Measurements from ENCODE around the gene GOLT1A. TPM values are rescaled to one million over a fixed set of nuclear protein-coding genes. Genes with fewer than 3 reads are reported as not detected.
A peak's percentile ranks its signal among the peaks of the same experiment; 100 is the strongest.

Gene GOLT1A
- polyA plus RNA-seq, 3 donors = not detected

GRCh38 chr1:204154568-204155255, 59.1 kb downstream of the GOLT1A start:
- intact Hi-C loops (cut with micrococcal nuclease) = no loop called here
- Mint-ChIP-seq H3K27ac (no peak overlapping the region), H3K4me1 (peaks cover 10% of the 10 kb centered on the region), H3K27me3 (ENCODE audit: low read depth in 3 of 3) (peaks cover 34 to 46% (median 42%) of the 10 kb centered on the region in 3 donors), H3K4me3 (no peak overlapping the region), H3K36me3 (no peaks in the 10 kb centered on the region), H3K9me3 (peaks cover 0 to 2% (median 0%) of the 10 kb centered on the region in 7 donors)
- H3K36me3 ChIP-seq (replicated peaks in 1 of 2; ENCODE audit: control insufficient read depth in 1 of 2, insufficient read depth in 2 of 2, low read length in 2 of 2) = no peaks in the 10 kb centered on the region
- no peak overlapping the region for H3K27ac ChIP-seq (ENCODE audit: low read depth in 1 of 2, low read length in 2 of 2)
- no peak overlapping the region for H3K4me2 ChIP-seq (replicated peaks; ENCODE audit: extremely low read depth, low read length, poor library complexity, severe bottlenecking)
- no peaks in the 10 kb centered on the region for H4K20me1 ChIP-seq (ENCODE audit: insufficient read depth, low read length)
- H3K4me3 ChIP-seq (replicated peaks in 1 of 3; ENCODE audit: low read depth in 2 of 3, low read length in 3 of 3) = no peak overlapping the region
- no peaks in the 10 kb centered on the region for H3K9me3 ChIP-seq (replicated peaks in 1 of 2; ENCODE audit: control insufficient read depth in 1 of 2, insufficient read depth in 1 of 2, low read length in 2 of 2)
- H3K27me3 ChIP-seq (ENCODE audit: control insufficient read depth in 2 of 2, insufficient read depth in 2 of 2, low read length in 2 of 2) = peaks cover 8 to 35% of the 10 kb centered on the region in 2 donors
- TF ChIP-seq, protein P1, sequence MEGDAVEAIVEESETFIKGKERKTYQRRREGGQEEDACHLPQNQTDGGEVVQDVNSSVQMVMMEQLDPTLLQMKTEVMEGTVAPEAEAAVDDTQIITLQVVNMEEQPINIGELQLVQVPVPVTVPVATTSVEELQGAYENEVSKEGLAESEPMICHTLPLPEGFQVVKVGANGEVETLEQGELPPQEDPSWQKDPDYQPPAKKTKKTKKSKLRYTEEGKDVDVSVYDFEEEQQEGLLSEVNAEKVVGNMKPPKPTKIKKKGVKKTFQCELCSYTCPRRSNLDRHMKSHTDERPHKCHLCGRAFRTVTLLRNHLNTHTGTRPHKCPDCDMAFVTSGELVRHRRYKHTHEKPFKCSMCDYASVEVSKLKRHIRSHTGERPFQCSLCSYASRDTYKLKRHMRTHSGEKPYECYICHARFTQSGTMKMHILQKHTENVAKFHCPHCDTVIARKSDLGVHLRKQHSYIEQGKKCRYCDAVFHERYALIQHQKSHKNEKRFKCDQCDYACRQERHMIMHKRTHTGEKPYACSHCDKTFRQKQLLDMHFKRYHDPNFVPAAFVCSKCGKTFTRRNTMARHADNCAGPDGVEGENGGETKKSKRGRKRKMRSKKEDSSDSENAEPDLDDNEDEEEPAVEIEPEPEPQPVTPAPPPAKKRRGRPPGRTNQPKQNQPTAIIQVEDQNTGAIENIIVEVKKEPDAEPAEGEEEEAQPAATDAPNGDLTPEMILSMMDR (IDR thresholded peaks at IDR 0.05) = no peak
- peaks cover 9 to 18% of the 10 kb centered on the region in 2 donors for H3K4me1 ChIP-seq (ENCODE audit: control insufficient read depth in 1 of 2, insufficient read depth in 2 of 2, low read length in 2 of 2)
- H3K79me2 ChIP-seq (ENCODE audit: insufficient read depth, low read length) = no peaks in the 10 kb centered on the region
- no peak for DNase-seq
- H2AFZ ChIP-seq (ENCODE audit: insufficient read depth, low read depth, low read length, poor library complexity, severe bottlenecking) = no peak overlapping the region
- no peak overlapping the region for H3K9ac ChIP-seq (ENCODE audit: insufficient read depth, low read length, poor library complexity, severe bottlenecking)
- WGBS (ENCODE audit: insufficient coverage) = 96% methylated on average over 12 of the region's 15 CpGs

- Histone ChIP-seq H3K27ac (ENCODE audit: low read depth in 1 of 2, low read length in 2 of 2) (no peak overlapping the region), H3K36me3 (replicated peaks in 1 of 2; ENCODE audit: control insufficient read depth in 1 of 2, insufficient read depth in 2 of 2, low read length in 2 of 2) (no peaks in the 10 kb centered on the region), H3K9ac (ENCODE audit: insufficient read depth, low read length, poor library complexity, severe bottlenecking) (no peak overlapping the region), H3K79me2 (ENCODE audit: insufficient read depth, low read length) (no peaks in the 10 kb centered on the region), H2AFZ (ENCODE audit: insufficient read depth, low read depth, low read length, poor library complexity, severe bottlenecking) (no peak overlapping the region), H4K20me1 (ENCODE audit: insufficient read depth, low read length) (no peaks in the 10 kb centered on the region), H3K4me2 (replicated peaks; ENCODE audit: extremely low read depth, low read length, poor library complexity, severe bottlenecking) (no peak overlapping the region), H3K4me1 (ENCODE audit: control insufficient read depth in 1 of 2, insufficient read depth in 2 of 2, low read length in 2 of 2) (peaks cover 9 to 18% of the 10 kb centered on the region in 2 donors), H3K9me3 (replicated peaks in 1 of 2; ENCODE audit: control insufficient read depth in 1 of 2, insufficient read depth in 1 of 2, low read length in 2 of 2) (no peaks in the 10 kb centered on the region), H3K27me3 (ENCODE audit: control insufficient read depth in 2 of 2, insufficient read depth in 2 of 2, low read length in 2 of 2) (peaks cover 8 to 35% of the 10 kb centered on the region in 2 donors), H3K4me3 (replicated peaks in 1 of 3; ENCODE audit: low read depth in 2 of 3, low read length in 3 of 3) (no peak overlapping the region)
- TF ChIP-seq, protein P1 (IDR thresholded peaks at IDR 0.05) = no peak
- Mint-ChIP-seq H3K4me1 (peaks cover 10% of the 10 kb centered on the region), H3K4me3 (peak overlapping the region in 1 of 2 donors; percentile 64), H3K9me3 (peaks cover 0 to 2% (median 0%) of the 10 kb centered on the region in 7 donors), H3K27ac (no peak overlapping the region), H3K36me3 (no peaks in the 10 kb centered on the region), H3K27me3 (ENCODE audit: low read depth in 3 of 3) (peaks cover 34 to 50% (median 47%) of the 10 kb centered on the region in 3 donors)
- 95% methylated on average over 3 of the region's 5 CpGs for WGBS (ENCODE audit: insufficient coverage)
- intact Hi-C loops (cut with micrococcal nuclease) = no loop called here
- no peak for DNase-seq
Observed at GRCh38 chr1:204153667-204154066, 60.1 kb downstream of the GOLT1A start.
